ENCODE data around the gene CXADR.

CXADR gene

DNA sequence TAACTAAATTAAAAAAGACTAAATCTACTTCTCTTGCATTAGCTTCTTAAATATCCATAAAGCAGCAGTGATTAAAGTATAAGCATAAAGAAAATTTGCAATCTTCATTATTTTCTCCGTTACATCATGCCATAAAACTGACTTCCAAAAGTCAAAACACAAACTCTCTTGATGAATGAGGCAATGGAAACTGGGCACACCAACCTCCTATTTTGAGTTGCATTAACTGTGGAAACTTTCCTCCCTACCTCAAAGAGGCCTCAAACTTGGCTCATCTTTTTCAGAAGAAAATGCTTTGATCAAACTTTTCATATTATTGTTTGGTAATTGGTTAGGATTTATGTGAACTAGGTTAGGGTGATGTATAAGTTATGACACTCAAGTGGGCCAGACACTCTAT lies 104.0 kb downstream of the CXADR start:
- Histone ChIP-seq H3K9me2 (replicated peaks; ENCODE audit: control insufficient read depth, low read length) (no peaks in the 10 kb centered on the region), H3K9me3 (ENCODE audit: control insufficient read depth, insufficient read depth, low read length) (no peaks in the 10 kb centered on the region), H3K27ac (ENCODE audit: low read depth, low read length) (no peak overlapping the region), H3K4me1 (ENCODE audit: control insufficient read depth, low read length) (peaks cover 8% of the 10 kb centered on the region), H3K27me3 (ENCODE audit: control insufficient read depth, low read length) (no peaks in the 10 kb centered on the region), H3K79me2 (ENCODE audit: control insufficient read depth, low read length) (peaks cover 8% of the 10 kb centered on the region), H3K4me3 (ENCODE audit: low read length) (no peak overlapping the region), H4K20me1 (ENCODE audit: control insufficient read depth, insufficient read depth, low read depth, low read length) (no peaks in the 10 kb centered on the region), H3K4me2 (ENCODE audit: low read length) (no peak overlapping the region), H3F3A (ENCODE audit: control insufficient read depth, insufficient read depth) (0 out of 2 replicates have a peak, but pooled peaks cover 4% of the 10 kb centered on the region), H3K36me3 (ENCODE audit: control insufficient read depth, low read length) (peaks cover 4% of the 10 kb centered on the region)
- TF ChIP-seq EZH2phosphoT487 (IDR thresholded peaks at IDR 0.05; ENCODE audit: borderline replicate concordance, low read length) (no peak), CTCF (IDR thresholded peaks at IDR 0.05; ENCODE audit: low read depth, low read length, poor library complexity, severe bottlenecking) (no peak)

DNA sequence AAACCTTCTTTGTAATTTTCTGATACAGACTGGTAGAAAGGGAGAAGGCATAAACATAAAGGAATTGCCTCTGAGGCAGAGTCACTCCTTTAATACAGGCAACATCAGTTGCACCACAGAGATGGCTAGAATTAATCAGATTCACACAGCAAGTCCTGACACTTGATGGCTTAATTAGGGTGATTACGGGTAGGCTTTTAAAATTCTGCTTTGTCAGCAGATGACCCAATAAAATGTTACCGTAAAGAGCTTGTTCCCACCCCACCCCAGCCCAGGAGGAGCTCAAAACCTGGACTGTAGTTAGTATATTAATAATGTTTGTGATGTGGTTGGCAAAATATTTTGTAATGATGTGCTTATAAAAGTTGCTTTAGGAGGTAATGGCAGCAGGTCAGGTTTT lies 109.2 kb downstream of the CXADR start:
- Histone ChIP-seq H3K79me2 (ENCODE audit: control insufficient read depth, low read length) (no peaks in the 10 kb centered on the region), H3K4me3 (ENCODE audit: low read length) (no peak overlapping the region), H3K27me3 (ENCODE audit: control insufficient read depth, low read length) (no peaks in the 10 kb centered on the region; the same call in none of the 2 replicates), H3K27ac (ENCODE audit: low read depth, low read length) (no peak overlapping the region), H3K9me2 (replicated peaks; ENCODE audit: control insufficient read depth, low read length) (no peaks in the 10 kb centered on the region), H3F3A (ENCODE audit: control insufficient read depth, insufficient read depth) (no peaks in the 10 kb centered on the region), H3K4me1 (ENCODE audit: control insufficient read depth, low read length) (no peaks in the 10 kb centered on the region), H3K36me3 (ENCODE audit: control insufficient read depth, low read length) (no peaks in the 10 kb centered on the region), H4K20me1 (ENCODE audit: control insufficient read depth, insufficient read depth, low read depth, low read length) (no peaks in the 10 kb centered on the region), H3K9me3 (ENCODE audit: control insufficient read depth, insufficient read depth, low read length) (no peaks in the 10 kb centered on the region), H3K4me2 (ENCODE audit: low read length) (no peak overlapping the region)
- no peak for TF ChIP-seq CTCF (IDR thresholded peaks at IDR 0.05; ENCODE audit: low read depth, low read length, poor library complexity, severe bottlenecking)

- Histone ChIP-seq H3K4me3 (ENCODE audit: low read length) (no peak overlapping the region), H3K9me3 (ENCODE audit: control insufficient read depth, insufficient read depth, low read length) (no peaks in the 10 kb centered on the region), H3K4me1 (ENCODE audit: control insufficient read depth, low read length) (no peaks in the 10 kb centered on the region), H3F3A (ENCODE audit: control insufficient read depth, insufficient read depth) (no peaks in the 10 kb centered on the region), H3K4me2 (ENCODE audit: low read length) (no peak overlapping the region), H3K36me3 (ENCODE audit: control insufficient read depth, low read length) (no peaks in the 10 kb centered on the region), H4K20me1 (ENCODE audit: control insufficient read depth, insufficient read depth, low read depth, low read length) (no peaks in the 10 kb centered on the region), H3K9me2 (replicated peaks; ENCODE audit: control insufficient read depth, low read length) (no peaks in the 10 kb centered on the region), H3K27me3 (ENCODE audit: control insufficient read depth, low read length) (no peaks in the 10 kb centered on the region), H3K79me2 (ENCODE audit: control insufficient read depth, low read length) (no peaks in the 10 kb centered on the region), H3K27ac (ENCODE audit: low read depth, low read length) (no peak overlapping the region)
- TF ChIP-seq EZH2phosphoT487 (IDR thresholded peaks at IDR 0.05; ENCODE audit: borderline replicate concordance, low read length): no peak
- TF ChIP-seq CTCF (IDR thresholded peaks at IDR 0.05; ENCODE audit: low read depth, low read length, poor library complexity, severe bottlenecking): no peak
These were observed 118.4 kb downstream of the CXADR start for GRCh38 chr21:17631195-17631594.

- Histone ChIP-seq H3K4me3 (ENCODE audit: low read length) (no peak overlapping the region), H3K4me1 (ENCODE audit: control insufficient read depth, low read length) (no peaks in the 10 kb centered on the region), H3K4me2 (ENCODE audit: low read length) (no peak overlapping the region), H3F3A (ENCODE audit: control insufficient read depth, insufficient read depth) (no peaks in the 10 kb centered on the region), H4K20me1 (ENCODE audit: control insufficient read depth, insufficient read depth, low read depth, low read length) (no peaks in the 10 kb centered on the region), H3K27me3 (ENCODE audit: control insufficient read depth, low read length) (no peaks in the 10 kb centered on the region), H3K79me2 (ENCODE audit: control insufficient read depth, low read length) (no peaks in the 10 kb centered on the region), H3K9me2 (replicated peaks; ENCODE audit: control insufficient read depth, low read length) (no peaks in the 10 kb centered on the region), H3K9me3 (ENCODE audit: control insufficient read depth, insufficient read depth, low read length) (no peaks in the 10 kb centered on the region), H3K27ac (ENCODE audit: low read depth, low read length) (no peak overlapping the region), H3K36me3 (ENCODE audit: control insufficient read depth, low read length) (no peaks in the 10 kb centered on the region)
- TF ChIP-seq EZH2phosphoT487 (IDR thresholded peaks at IDR 0.05; ENCODE audit: borderline replicate concordance, low read length): no peak
- TF ChIP-seq CTCF (IDR thresholded peaks at IDR 0.05; ENCODE audit: low read depth, low read length, poor library complexity, severe bottlenecking): no peak
These were observed 123.9 kb downstream of the CXADR start for GRCh38 chr21:17636711-17637110.

Measured in DOHH2 (cell line).